Sigmoid colon (tissue), 4 donors: ENCODE measurements around the gene PTAFR.

Source experiments
- CTCF ChIP-seq, 4 experiments: fragments of 450-650 bp in 3 of 4; fragments of 200-600 bp in 1 of 4; IDR thresholded peaks; one replicate each; pipeline ENCODE4 v1.5.1; 2016 to 2019; ENCODE audit warnings: antibody characterized with exemption in 4 of 4, mild to moderate bottlenecking in 3 of 4, moderate library complexity in 2 of 4
- EP300 ChIP-seq, 4 donors: sonication (generic); formaldehyde crosslinking; IDR thresholded peaks; one replicate each; pipeline ENCODE4 v1.6.1; 2017; ENCODE audit warnings: antibody characterized with exemption in 4 of 4
- POLR2A ChIP-seq, 2 donors: fragments of 450-650 bp; IDR thresholded peaks; one replicate each; pipeline ENCODE4 v1.6.1; 2016; ENCODE audit warnings: antibody characterized with exemption in 2 of 2, mild to moderate bottlenecking in 2 of 2, moderate library complexity in 2 of 2

DNA sequence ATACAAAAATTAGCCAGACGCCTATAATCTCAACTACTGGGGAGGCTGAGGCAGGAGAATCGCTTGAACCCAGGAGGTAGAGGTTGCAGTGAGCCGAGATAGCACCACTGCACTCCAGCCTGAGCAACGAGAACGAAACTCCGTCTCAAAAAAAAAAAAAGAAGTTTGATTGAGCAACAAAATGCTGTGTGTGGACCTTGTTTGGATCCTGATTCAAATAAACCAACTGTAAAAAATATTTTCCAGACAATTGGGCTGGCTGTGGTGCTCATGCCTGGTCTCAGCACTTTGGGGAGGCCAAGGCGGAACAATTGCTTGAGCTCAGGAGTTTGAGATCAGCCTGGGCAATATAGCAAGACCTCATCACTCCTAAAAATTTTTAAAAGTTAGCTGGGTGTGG, 16.8 kb downstream of the PTAFR start:
- TF ChIP-seq EP300 (IDR thresholded peaks at IDR 0.05) (no peak), CTCF (IDR thresholded peaks at IDR 0.05) (no peak), POLR2A (IDR thresholded peaks at IDR 0.05) (no peak)
